GM19328 (cell line): Measurements from ENCODE around the gene RPL35.

Source experiments
- ATAC-seq: cut with Tn5 transposase; IDR thresholded peaks from one replicate; pipeline ENCODE4 v1.9.1; 2021; ENCODE audit warnings: mild to moderate bottlenecking, moderate library complexity; ENCODE audit not compliant: unreplicated experiment

RPL35 gene

DNA sequence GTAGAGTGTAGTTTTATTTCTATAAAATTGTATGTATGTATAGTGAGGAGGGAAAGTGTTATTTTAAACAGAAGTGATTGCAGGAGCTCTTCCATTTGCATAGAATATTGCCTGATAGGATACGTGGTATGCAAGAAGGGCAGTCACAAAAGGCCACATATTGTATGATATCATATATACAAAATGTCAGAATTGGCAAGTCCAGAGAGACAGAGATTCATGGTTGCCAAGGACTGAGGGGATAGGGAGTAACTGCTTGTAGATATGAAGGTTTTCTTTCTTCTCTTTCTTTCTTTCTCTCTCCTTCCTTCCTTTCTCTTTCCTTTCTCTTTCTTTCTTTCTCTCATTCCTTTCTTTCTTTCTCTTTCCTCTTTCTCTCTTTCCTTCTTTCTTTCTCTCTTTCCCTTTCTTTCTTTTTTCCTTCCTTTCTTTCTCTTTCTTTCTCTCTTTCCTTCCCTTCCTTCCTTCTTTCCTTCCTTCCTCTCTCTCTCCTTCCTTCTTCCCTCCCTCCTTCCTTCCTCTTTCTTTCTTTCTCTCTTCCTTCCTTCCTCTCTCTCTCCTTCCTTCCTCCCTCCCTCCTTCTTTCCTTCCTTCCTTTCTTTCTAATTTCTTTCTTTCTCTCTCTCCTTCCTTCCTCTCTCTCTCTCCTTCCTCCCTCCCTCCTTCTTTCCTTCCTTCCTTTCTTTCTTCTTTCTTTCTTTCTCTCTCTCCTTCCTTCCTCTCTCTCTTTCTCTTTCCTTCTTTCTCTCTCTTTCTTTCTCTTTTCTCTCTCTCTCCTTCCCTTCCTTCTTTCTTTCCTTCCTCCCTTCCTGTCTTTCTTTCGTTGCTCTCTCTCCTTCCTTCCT is 33.0 kb downstream of the RPL35 start:
- ATAC-seq, result no peak

DNA sequence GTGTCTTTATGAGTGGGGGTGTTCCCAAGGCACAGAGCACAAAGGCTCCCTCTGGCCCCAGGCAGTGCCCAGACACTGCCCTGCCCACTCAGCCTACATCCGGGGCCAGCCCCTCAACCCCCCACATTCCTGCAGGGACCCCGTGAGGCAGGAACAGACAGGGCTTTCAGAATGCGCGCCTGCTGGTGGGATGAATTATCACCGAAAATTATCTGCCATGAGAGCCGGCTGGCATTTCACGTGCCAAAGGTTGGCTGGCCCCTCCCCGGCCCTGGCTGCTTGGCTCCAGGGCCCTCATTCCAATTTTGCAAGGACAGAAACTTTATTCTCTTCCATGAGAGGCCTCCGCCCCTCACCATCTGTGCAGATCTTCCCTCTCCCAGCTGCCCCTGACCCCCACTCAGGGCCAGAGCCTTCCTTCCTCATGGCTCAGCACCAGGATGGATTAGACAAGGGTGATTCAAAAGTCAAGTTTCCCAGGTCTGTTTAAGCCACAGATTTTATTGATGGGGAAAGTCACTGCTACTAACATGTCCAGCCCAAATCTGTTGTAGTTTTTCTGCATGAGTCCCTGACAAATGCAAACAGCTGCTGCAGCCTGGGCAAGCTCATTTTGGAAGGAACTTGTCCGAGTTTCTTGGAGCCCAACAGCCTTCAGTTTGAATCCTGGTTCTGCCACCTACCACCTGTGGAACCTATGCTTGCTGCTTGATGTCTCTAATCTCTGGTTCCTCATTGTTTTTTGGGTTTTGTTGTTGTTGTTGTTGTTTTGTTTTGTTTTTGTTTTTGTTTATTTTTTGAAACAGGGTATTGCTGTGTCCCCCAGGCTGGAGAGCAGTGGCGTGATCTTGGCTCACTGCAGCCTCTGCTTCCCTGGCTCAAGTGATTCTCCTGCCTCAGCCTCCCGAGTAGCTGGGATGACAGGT is 40.8 kb downstream of the RPL35 start:
- ATAC-seq, result no peak

DNA sequence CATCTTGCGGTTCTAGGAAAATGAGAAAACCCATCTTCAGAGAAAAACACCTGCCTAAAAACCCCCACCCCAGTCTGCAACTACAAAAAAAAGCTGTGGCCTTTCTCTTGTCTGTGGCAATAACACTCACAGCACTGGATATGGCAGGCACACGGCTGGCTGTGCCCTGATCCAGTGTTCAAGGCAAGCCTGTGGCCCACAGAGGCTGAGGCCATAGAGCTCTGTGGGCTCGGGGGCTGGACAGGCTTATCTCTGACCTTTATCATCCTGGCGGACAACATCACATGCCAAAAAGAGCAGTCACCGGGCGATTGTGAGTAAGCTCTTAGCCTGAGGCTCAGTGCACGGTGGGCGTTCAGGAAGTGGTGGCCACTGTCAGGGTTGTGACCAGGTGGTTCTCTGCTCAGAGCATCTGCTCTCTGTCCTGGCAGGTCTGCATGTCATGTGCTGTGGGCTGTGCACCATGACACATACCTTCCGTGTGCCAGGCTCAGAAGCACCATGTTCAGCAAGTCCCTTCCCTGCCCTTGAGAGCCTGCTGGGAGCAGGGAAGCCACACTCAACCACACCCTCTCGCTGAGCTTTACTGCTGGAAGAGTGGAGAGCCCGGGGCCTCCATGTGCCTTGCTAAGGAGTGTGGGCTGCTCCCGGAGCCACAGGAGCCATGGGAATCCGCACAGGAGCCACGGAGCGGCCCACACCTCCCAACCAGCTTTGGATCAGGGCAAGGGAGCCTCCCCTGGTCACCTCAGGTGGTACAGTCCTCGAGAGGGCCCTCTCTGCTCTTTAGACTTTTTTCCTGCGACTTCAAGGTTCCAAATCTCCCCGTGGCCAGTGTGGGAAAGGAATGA is 43.1 kb downstream of the RPL35 start:
- peak; percentile 60 for ATAC-seq

DNA sequence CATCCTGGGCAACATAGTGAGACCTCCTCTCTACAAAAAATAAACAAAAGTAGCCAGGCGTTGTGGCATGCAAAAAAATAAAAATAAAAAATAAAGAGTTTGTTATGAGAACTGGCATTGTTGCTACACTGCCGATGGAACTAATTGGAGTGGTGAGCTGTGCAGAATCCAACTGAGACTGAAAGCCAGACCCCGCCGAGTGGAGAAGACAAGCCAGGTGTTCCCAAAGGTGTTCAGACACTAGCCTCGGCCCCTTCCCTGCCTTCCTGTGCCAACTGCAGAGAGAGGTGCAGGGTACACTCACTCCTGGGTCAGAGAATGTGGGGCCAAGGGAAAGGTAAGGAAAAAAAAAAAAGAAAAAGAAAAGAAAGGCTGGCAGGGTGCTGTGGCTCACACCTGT is 46.2 kb downstream of the RPL35 start:
- no peak for ATAC-seq

DNA sequence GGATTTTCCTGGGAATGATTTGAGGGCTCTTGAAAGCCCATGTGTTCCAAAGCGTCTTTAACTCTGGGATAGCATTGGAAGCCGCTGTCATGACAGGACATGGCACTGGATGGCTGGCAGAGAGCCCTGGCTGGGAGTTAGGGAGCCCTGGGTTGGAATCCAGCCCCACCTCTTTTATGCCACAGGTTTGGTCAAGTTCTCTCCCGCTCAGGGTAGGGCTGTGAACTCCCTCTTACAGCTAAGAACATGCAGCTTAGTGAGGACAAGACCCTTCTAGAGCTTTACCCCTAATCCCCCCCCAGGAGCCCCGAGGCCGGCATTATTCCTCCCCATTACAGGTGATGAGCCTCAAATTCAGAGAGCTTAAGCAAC is 47.6 kb downstream of the RPL35 start:
- ATAC-seq, result no peak

DNA sequence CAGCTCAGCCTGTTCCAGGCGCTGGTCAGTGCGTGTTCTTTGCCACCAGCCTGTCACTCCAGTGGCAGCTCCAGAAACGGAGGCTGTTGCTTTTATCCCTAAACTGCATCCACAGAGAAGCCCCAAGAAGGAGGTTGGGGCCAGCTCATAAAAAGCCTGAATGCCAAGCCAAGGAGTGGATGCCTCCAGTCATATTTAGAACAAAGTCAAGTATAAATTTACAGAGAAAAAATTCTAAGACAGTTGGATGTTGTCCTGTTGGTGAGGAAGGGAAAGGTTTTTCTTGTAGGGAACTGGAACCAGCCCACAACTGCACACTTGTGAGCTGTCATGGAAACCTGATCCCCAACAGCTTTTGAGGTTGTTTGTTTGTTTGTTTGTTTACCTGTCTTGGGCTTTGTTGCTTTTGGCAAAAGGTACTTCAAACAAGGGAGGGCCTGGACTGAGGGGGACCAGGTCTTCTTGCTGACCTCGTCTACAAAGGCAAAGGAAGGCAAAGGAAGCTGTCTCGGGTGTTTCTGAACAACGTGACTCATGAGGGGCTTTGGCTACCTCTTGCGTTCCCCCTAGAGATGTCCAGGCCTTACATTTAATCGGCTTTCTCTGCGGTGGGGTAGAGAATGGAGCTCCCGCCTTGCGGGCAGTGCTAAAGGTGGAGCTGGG is 48.1 kb downstream of the RPL35 start:
- no peak for ATAC-seq

DNA sequence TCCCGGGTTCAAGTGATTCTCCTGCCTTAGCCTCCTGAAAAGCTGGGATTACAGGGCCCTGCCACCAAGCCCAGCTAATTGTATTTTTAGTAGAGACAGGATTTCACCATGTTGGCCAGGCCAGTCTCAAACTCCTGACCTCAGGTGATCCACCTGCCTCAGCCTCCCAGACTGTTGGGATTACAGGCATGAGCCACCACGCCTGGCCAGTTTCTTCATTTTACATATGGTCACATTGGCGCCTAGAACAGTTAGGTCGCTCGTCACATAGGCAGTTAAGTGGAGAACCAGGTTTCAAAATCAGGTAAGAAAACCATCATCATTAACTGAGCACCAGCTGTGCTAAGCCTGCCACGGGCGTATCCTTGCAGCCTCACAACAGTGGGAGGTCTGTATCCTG is 48.7 kb downstream of the RPL35 start:
- no peak for ATAC-seq

DNA sequence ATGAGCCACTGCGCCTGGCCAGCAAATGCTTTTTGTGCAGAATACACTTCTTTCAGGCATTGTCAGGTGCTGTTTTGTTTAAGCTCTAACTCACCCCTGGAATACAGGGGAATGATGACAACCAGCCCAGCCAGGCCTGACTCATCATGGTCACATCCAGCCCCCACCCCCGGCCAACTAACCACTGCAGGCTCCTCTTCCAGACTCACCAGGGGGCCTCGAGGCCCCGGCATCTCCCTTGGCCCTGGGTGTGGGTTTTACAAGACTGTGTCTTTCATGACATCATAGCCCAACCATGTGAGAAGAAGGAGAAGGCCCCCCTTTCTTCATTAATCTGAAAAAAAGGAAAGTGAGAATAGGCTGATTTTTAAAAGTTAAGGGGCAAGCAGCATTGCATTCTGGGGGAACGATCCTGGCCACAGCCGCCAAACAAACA is 49.3 kb downstream of the RPL35 start:
- ATAC-seq, result no peak

DNA sequence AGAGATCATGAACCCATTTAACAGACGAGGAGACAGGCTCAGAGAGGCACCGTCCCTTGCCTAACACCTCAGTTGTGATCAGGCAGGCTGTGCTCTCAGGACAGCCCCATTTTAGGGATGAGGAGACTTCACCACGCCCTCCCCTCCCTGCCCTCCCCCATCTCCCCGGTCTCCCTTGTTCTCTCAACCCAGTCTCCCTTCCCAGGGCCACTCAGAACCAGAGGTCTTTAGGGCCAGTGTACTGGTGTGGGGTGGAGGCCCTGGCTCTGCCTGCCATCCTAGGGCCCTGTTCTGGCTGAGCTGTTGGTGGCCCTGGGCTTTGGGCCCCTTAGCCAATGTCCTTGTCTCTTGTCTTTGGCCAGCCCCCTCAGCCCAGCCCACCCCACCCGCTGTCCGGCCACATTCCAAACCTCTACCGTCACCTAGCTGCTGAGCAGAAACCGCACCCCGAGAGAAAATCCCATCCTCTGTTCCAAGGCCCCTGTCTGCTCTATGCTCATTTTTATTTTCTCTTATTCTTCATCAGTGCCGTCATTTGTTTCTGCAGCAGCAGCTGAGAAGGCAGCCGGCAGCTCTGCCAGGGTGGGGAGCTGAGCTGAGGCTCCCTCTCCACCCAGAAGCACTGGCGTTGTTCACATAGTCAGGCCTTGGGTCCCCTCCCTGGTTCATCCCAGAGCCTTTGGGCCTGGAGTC is 50.9 kb downstream of the RPL35 start:
- ATAC-seq, result no peak

DNA sequence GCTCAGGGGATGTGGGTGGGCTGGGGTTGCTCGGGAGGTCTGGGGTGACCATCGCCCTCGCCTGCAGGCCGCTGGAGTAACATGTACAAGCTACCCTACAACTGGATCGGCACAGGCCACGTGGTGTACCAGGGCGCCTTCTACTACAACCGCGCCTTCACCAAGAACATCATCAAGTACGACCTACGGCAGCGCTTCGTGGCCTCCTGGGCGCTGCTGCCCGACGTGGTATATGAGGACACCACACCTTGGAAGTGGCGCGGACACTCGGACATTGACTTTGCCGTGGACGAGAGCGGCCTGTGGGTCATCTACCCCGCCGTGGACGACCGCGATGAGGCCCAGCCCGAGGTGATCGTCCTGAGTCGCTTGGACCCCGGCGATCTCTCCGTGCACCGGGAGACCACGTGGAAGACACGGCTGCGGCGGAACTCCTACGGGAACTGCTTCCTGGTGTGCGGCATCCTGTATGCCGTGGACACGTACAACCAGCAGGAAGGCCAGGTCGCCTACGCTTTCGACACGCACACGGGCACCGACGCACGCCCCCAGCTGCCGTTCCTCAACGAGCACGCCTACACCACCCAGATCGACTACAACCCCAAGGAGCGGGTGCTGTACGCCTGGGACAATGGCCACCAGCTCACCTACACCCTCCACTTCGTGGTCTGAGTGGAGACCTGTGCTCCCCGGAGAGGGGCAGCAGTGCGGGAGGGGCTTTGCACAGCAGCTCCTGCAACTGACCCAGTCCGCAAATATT is 51.8 kb downstream of the RPL35 start:
- no peak for ATAC-seq

DNA sequence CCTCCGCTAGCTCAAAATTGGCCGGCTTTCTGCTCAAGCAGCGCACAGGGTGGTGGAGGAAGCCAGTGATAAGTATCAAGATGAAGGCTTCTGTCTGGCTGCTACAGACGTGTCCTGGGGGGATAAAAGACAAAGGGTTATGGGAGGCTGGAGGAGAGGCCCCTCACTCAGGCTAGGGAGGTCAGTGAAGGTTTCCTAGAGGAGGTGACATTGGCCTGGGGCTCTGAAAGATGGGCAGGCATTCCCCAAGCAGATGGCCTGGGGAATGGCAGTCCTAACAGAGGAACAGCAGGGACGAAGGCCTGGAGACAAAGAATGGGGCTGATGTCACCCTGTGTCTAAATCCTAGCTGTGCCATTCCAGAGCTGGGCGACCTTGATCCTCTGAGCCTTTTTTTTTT is 52.5 kb downstream of the RPL35 start:
- no peak for ATAC-seq

DNA sequence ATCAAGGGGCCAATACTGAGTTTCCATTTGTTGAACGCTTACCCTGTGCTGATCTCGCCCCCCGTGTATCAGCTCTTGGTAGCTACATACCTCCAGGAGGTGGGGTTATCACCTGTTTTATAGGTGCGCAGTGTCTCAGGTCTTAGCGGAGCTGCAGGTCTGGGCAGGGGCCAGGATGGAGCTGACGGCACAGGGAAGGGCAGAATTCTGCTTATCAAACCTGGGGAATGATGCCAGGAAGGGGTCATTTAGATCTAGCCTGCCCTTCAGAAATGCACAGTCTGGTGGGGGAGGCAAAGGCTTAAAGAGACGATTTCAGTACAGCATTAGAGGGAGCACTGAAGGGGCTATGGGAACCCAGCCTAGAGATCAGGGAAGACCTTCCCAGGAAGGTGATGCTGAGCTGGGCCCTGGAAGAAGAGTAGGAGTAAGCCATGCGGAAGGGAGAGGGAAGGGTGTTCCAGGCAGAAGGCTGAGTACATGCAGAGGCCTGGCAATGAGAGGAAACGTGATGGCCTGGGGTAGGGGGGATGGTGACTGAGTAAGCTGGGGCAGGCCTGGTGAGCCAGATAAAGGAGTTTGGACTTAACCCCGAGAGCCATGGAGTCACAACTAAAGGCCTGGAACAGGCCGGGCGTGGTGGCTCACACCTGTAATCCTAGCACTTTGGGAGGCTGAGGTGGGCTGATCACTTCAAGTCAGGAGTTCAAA is 53.4 kb downstream of the RPL35 start:
- no peak for ATAC-seq
